Prostate gland (tissue), 2 donors: ENCODE measurements around the gene INTS3. TPM values are rescaled to one million over a fixed set of nuclear protein-coding genes. Genes with fewer than 3 reads are reported as not detected.

Source experiments
- DNase-seq: peaks from one replicate; pipeline ENCODE4 v3.0.0-alpha.2; 2019; ENCODE audit warnings: low spot score
- H3K27ac ChIP-seq, 2 donors: fragments of 200-600 bp; sonication (generic); 2 replicates each; pipeline ENCODE4 v1.5.1; 2017 to 2019
- H3K27me3 ChIP-seq: fragments of 200-600 bp; sonication (generic); replicated peaks from 2 replicates; pipeline ENCODE4 v1.5.1; 2019; ENCODE audit not compliant: insufficient read depth
- H3K36me3 ChIP-seq, 2 donors: fragments of 200-600 bp; sonication (generic); 1 replicate in 1 of 2; 2 replicates in 1 of 2; pipeline versions ENCODE4 v1.5.1 to v1.8.1; 2017 to 2019
- H3K4me1 ChIP-seq: fragments of 200-600 bp; sonication (generic); replicated peaks from 2 replicates; pipeline ENCODE4 v1.5.1; 2019
- H3K4me3 ChIP-seq, 2 donors: fragments of 200-600 bp; sonication (generic); 2 replicates each; pipeline ENCODE4 v1.5.1; 2017 to 2019
- H3K9me3 ChIP-seq: fragments of 200-600 bp; sonication (generic); 2 replicates; pipeline ENCODE4 v1.5.1; 2017
- POLR2A ChIP-seq: fragments of 450-650 bp; IDR thresholded peaks from one replicate; pipeline ENCODE4 v1.6.1; 2016; ENCODE audit warnings: antibody characterized with exemption, mild to moderate bottlenecking
- POLR2AphosphoS5 ChIP-seq: sonication (generic); formaldehyde crosslinking; IDR thresholded peaks from one replicate; pipeline ENCODE4 v1.6.1; 2017; ENCODE audit warnings: antibody characterized with exemption
- WGBS: methylation state at CpG from one replicate; pipeline ENCODE4 v1.1.5; 2018; 5-methylcytosine and 5-hydroxymethylcytosine counted together
- intact Hi-C: fragments of 100-400 bp; cut with DNase I; formaldehyde crosslinking; loops from one replicate; pipeline ENCODE4 v1.14.2; 2022
- total RNA-seq, 2 donors: library from RNA; depleted of rRNA; stranded (reverse); fragments of >200 nt; gene quantifications; one replicate each; pipeline ENCODE4 v1.1.0, GENCODE V29; 2016
- TF ChIP-seq, protein P1 (sequence below), 4 experiments: fragments of 200-600 bp in 2 of 4; fragments of 450-650 bp in 2 of 4; sonication (generic) in 2 of 4; IDR thresholded peaks; 1 replicate in 3 of 4; 2 replicates in 1 of 4; pipeline ENCODE4 v1.5.1; 2016 to 2019; ENCODE audit warnings: antibody characterized with exemption in 4 of 4, mild to moderate bottlenecking in 2 of 4, moderate library complexity in 2 of 4

INTS3 gene
- total RNA-seq, 2 donors from 2014 or later, result 26.1 to 70.0 TPM

GRCh38 chr1:153799566-153800465 lies 72.0 kb downstream of the INTS3 start:
- DNase-seq, result no peak
- intact Hi-C loops, result loop anchor here (5.0 to 10.0 kb wide), 3 partner anchors 147 to 475 kb away; partner anchors contain the start of genes DENND4B, HAX1 and RAB13
- no peaks in the 10 kb centered on the region for H3K9me3 ChIP-seq
- no peak overlapping the region for H3K27ac ChIP-seq
- TF ChIP-seq POLR2AphosphoS5, result no peak
- TF ChIP-seq POLR2A, result no peak
- TF ChIP-seq, protein P1, sequence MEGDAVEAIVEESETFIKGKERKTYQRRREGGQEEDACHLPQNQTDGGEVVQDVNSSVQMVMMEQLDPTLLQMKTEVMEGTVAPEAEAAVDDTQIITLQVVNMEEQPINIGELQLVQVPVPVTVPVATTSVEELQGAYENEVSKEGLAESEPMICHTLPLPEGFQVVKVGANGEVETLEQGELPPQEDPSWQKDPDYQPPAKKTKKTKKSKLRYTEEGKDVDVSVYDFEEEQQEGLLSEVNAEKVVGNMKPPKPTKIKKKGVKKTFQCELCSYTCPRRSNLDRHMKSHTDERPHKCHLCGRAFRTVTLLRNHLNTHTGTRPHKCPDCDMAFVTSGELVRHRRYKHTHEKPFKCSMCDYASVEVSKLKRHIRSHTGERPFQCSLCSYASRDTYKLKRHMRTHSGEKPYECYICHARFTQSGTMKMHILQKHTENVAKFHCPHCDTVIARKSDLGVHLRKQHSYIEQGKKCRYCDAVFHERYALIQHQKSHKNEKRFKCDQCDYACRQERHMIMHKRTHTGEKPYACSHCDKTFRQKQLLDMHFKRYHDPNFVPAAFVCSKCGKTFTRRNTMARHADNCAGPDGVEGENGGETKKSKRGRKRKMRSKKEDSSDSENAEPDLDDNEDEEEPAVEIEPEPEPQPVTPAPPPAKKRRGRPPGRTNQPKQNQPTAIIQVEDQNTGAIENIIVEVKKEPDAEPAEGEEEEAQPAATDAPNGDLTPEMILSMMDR (IDR thresholded peaks at IDR 0.05), result no peak
- WGBS, result 91% methylated on average over 27 of the region's 27 CpGs
- H3K4me3 ChIP-seq, result no peak overlapping the region
- H3K36me3 ChIP-seq, result no peaks in the 10 kb centered on the region
- no peaks in the 10 kb centered on the region for H3K27me3 ChIP-seq
- no peaks in the 10 kb centered on the region for H3K4me1 ChIP-seq

DNA sequence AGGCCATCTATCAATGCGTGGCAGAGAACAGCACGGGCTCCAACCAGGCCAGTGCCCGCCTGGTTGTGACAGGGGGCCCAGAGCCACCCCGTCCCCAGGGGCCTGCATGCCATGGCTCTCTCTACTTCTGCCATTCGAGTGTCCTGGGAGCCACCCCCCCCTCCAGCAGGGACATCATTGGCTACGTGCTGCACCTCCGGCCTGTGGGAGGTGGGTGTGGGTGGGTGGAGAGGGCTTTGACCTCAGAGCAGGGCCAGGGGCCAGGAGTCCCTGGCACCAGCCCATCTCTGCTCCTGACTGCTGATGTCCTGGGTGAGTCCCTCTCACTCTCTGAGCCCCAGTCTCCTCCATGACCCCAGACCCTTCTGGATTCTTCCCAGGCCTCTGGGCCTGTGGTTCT lies 72.7 kb downstream of the INTS3 start:
- Histone ChIP-seq H3K27me3 (no peaks in the 10 kb centered on the region), H3K4me1 (no peaks in the 10 kb centered on the region), H3K4me3 (no peak overlapping the region), H3K27ac (no peak overlapping the region), H3K36me3 (no peaks in the 10 kb centered on the region), H3K9me3 (no peaks in the 10 kb centered on the region)
- no peak for DNase-seq
- WGBS, result 68% methylated on average over 6 of the region's 7 CpGs
- TF ChIP-seq, protein P1 (IDR thresholded peaks at IDR 0.05), result no peak
- intact Hi-C loops, result no loop called here

DNA sequence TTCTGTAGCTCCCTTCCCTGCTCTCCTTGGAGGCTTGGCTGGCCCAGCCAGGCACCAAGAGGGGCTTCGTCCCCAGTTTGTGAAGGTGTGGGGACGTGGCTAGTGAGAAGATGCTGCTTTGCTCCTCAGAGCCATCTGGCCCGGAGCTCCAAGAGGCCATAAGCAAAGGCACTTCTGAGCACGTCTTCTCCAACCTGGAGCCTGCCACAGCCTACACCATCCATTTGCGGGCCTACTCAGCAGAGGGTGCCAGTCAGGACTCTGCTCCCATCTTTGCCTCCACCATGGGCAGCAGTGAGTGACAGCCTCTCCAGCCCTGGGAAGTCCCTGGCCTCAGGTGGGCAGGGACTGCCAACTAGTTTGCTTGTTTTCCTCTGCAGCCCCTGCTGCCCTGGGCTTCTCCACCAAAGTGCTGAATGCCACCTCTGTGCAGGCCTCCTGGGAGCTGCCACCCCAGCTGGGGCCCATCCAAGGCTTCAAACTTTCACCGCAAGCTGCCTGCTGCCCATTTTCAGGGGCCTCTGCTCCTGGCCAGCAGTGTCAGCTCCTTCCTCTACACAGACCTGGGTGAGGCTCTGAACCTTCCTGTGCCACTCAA lies 73.3 kb downstream of the INTS3 start:
- 93% methylated on average over 6 of the region's 6 CpGs for WGBS
- no peaks in the 10 kb centered on the region for H3K4me1 ChIP-seq
- intact Hi-C loops, result no loop called here
- no peaks in the 10 kb centered on the region for H3K36me3 ChIP-seq
- no peaks in the 10 kb centered on the region for H3K9me3 ChIP-seq
- H3K4me3 ChIP-seq, result no peak overlapping the region
- DNase-seq, result no peak
- no peaks in the 10 kb centered on the region for H3K27me3 ChIP-seq
- TF ChIP-seq, protein P1 (IDR thresholded peaks at IDR 0.05), result no peak
- TF ChIP-seq POLR2AphosphoS5 (no peak), POLR2A (no peak)
- H3K27ac ChIP-seq, result no peak overlapping the region

DNA sequence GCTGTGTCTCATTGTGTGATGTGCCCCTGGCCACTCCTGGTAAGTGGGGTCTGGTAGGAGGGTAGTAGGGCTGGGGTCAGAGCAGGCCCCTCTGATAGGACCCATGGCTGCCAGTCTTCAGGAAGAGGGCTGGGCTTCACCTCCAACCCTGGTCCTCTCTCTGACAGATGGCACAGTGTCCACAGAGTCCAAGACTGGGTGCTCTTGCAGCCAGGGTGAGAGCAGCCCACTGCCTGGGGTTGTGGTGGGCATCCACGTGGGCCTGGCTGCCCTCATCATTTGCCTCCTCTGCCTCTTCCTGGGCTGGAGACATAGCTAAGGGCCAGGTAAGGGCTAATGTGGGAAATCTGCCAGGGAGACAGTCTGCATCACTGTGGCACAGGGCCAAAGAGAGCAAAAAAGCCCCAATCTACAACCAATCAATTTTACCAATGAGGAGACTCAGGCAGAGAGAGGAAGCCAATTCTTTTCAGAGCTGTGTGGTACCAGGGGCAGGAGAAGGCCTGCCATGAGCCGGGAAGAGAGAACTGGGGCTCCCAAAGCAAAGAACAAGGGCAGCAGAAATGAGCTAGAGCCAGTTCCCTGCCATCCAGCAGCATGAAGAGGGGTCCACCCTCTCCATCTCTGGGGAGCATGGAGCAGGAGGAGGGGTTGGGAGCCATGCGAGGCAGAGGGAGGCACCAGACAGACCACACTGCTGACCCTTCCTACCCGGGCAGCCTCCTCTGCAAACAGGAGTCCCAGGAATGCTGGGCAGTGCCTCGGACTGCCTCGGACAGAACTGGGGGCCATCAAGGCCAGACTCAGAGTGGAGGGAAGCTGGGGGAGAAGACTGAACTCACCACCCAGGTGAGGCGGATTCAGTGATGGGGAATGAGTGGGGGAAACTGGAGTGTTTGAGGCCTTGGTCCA lies 74.2 kb downstream of the INTS3 start:
- Histone ChIP-seq H3K9me3 (no peaks in the 10 kb centered on the region), H3K36me3 (no peaks in the 10 kb centered on the region), H3K4me3 (no peak overlapping the region), H3K27ac (no peak overlapping the region), H3K4me1 (no peaks in the 10 kb centered on the region), H3K27me3 (no peaks in the 10 kb centered on the region)
- DNase-seq, result no peak
- TF ChIP-seq, protein P1 (IDR thresholded peaks at IDR 0.05), result no peak
- TF ChIP-seq POLR2AphosphoS5, result no peak
- no peak for TF ChIP-seq POLR2A
- 83% methylated on average over 7 of the region's 7 CpGs for WGBS
- intact Hi-C loops, result no loop called here
